GM19372 (cell line): ENCODE results near the gene TMEM209.

Experiments used
- ATAC-seq: cut with Tn5 transposase; IDR thresholded peaks from one replicate; pipeline ENCODE4 v1.9.1; 2021; ENCODE audit warnings: mild to moderate bottlenecking, low read depth, moderate library complexity; ENCODE audit not compliant: unreplicated experiment

TMEM209 gene

GRCh38 chr7:130145424-130146100 is 59.6 kb downstream of the TMEM209 start:
- no peak for ATAC-seq

- no peak for ATAC-seq
Measured at GRCh38 chr7:130144312-130145171, 60.7 kb downstream of the TMEM209 start.

- ATAC-seq: no peak
Measured at GRCh38 chr7:130143986-130144311, 61.3 kb downstream of the TMEM209 start.

GRCh38 chr7:130143334-130143732 is 61.9 kb downstream of the TMEM209 start:
- ATAC-seq: no peak

DNA sequence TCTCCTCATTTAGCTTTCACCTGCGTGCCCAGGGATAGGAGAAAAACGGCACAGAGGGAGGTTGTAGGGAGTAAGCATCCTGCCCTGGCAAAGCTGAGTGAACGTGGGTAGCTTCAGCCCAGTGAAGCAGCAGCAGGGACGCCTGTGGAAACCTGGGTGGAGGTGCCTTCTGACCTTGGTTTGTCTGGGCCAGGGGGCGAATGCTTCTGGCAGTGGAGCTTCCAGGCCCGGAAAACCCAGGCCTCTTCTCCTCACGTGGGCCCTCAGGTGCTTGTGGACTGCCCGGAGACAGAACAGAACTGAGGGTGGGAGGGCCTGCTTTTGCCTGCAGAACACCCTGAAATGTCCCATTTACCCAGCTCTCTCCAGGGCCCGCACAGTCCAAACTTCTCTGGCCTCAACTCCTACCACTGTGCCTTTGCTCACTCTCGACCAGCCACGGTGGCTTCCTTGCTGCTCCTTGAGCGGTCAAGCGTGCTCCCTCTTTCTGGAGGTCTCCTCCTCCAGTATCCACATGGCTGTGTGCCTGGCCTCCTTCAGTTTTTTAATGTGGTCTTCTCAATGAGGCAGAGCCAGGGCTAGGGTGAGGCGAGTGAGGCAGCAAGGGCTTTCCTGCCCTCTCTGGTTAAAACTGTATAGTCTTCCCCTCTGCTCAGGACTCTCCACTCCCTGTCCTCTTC is 62.4 kb downstream of the TMEM209 start:
- ATAC-seq: no peak

DNA sequence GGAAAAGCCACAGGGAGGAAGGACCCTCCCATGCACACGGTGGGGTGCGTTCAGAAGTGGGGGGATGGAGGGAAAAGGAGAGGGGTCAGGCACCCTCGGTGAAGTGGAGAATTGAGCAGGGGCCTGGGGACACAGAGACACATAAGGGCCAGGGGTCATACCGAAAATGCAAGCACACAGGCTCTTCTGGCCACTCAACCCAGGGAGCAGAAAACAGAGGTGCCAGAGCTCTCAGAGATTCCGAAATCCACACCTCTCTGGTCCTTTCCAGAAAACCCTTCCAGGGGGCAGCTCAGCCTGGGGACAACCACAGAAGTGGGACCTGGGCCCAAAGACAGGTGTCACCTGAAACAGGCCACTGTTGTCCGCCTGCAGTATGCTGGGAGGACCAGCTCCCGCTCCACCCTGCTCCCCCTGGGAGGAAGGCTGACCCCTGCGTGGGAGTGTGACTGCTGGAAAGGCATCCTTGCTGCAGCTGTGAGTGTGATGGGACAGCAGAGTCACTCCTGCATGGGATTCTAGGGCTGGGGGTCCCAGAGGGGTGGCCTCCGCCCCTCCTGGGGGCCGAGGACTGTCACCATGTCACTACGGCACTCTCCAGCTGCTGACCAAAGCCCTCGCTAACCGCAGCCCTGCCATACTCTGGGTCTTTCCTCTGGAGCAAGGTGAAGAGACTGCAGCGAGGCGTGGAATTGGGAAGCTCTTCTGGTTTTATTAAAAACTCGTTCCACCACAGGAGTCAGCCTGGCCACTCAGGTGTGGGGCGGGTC is 63.1 kb downstream of the TMEM209 start:
- no peak for ATAC-seq

DNA sequence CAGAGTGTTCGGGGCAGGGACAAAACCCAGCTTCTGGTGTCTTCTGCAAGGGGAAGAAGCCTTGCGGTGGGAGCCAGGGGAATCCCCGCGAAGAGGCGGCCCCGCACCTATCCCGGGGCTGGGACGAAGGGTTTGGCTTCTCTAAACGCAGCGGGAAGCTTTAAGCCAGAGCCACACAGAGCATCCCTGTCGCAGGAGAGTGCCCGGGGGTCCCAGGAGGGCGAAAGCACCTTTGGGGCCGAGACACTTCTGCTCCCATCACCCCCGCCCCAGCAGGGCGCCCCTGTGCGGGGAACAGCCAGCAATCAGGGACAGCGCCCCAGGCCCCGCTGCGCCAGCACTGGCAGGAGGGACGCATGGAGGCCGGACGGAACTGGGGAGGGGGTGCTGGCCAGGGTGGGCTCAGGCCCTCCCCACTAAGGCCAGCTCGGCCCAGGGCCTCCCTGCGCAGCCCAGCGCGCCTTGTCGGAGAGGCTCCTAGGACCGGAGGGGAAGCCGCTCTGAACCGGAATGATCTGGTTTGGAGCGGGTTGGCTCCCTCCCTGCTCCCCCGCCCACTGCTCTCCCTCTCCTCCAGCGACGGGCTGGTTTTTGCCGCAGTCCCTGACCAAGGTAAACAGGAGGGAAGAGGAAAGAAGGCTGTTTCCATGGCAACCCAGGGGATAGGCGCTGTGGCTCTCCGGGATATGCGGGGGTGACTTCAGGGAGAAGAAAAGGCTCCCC is 63.9 kb downstream of the TMEM209 start:
- no peak for ATAC-seq

- ATAC-seq: no peak
Measured at GRCh38 chr7:130140551-130141160, 64.5 kb downstream of the TMEM209 start.

- ATAC-seq: no peak
Measured at GRCh38 chr7:130139193-130139960, 65.8 kb downstream of the TMEM209 start.

DNA sequence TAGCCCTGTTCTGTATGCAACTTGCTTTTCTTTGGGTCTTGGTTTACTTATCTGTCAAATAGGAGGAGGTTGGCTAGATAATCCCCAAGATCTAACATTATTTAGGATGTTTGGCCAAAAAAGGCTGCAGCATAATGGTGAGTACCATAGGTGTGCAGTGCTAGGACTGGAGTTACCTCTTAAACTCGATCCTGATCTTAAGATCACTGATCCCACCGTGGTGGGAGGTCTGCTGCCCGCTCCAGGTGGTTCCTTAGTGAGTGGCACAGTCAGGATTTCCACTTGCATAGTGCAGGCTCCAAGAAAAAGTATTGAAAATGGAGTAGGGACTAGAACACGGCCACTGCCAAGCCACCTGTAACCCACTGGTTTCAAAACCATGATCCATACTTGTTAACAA is 68.0 kb downstream of the TMEM209 start:
- ATAC-seq: no peak

- no peak for ATAC-seq
Measured at GRCh38 chr7:130136579-130137167, 68.5 kb downstream of the TMEM209 start.

GRCh38 chr7:130135208-130136205 is 69.7 kb downstream of the TMEM209 start:
- ATAC-seq: no peak

DNA sequence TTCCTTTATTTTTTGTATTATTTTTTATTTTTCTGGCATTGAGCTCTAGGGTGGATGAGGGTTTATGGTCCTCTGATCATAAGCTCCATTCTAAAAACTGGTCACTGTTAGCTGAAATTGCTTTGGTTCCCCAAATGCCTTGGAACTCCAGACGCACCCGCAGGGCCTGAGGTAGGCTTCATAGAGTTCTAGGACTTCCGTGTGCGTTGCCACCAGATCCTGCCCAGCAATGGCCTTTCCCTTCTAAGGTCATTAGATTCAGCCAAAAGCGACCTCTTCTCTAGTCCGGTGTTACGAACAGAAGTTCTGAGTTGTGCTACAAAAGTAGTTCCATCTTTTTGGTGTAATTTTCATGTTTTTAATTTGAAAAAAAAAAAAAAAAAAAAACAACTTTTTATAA is 70.5 kb downstream of the TMEM209 start:
- ATAC-seq: no peak

GRCh38 chr7:130134106-130134636 is 71.0 kb downstream of the TMEM209 start:
- ATAC-seq: no peak

GRCh38 chr7:130133029-130133782 is 72.0 kb downstream of the TMEM209 start:
- no peak for ATAC-seq
